ENCODE data around the gene DLD. TPM values are rescaled to one million over a fixed set of nuclear protein-coding genes. Genes with fewer than 3 reads are reported as not detected.
A peak's percentile ranks its signal among the peaks of the same experiment; 100 is the strongest.

Gene DLD
- total RNA-seq, 1 donor from 2014 or later = 89.9 TPM

GRCh38 chr7:107874605-107875446 lies 16.2 kb upstream of the DLD start:
- Mint-ChIP-seq H3K27me3 (ENCODE audit: unreplicated experiment) (peaks cover 3% of the 10 kb centered on the region), H3K4me3 (ENCODE audit: unreplicated experiment) (no peak overlapping the region), H3K27ac (ENCODE audit: unreplicated experiment) (no peak overlapping the region), H3K9me3 (ENCODE audit: unreplicated experiment) (no peaks in the 10 kb centered on the region), H3K36me3 (ENCODE audit: low read depth, unreplicated experiment) (no peaks in the 10 kb centered on the region), H3K4me1 (ENCODE audit: unreplicated experiment) (peaks cover 35% of the 10 kb centered on the region)
- TF ChIP-seq CTCF (IDR thresholded peaks at IDR 0.05; ENCODE audit: unreplicated experiment) = peak; percentile 92
- DNase-seq (ENCODE audit: low spot score) = peak; percentile 54

DNA sequence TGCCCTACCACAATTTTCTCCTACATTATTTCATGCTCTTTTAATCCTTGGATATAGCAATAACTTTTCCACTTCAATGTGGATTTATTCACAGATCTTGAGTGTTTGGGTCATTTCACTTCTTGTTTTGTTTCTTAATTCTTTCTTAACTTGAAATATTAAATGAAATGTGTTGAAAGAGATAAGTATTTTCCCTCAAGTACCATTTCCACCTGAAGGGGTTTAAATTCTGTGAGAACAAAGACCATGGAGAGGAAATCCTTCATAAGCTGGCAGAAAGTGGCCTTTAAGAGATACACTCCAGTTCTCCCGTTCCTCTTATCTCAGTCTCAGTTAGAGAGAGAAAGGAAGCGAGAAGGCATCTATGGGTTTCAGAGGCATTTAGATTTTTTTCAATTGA lies 14.1 kb upstream of the DLD start:
- TF ChIP-seq CTCF (IDR thresholded peaks at IDR 0.05; ENCODE audit: unreplicated experiment) = no peak
- H3K36me3 Mint-ChIP-seq (ENCODE audit: low read depth, unreplicated experiment) = no peaks in the 10 kb centered on the region
- peak overlapping the region; percentile 88 for H3K27ac Mint-ChIP-seq (ENCODE audit: unreplicated experiment)
- no peak for DNase-seq (ENCODE audit: low spot score)
- H3K4me1 Mint-ChIP-seq (ENCODE audit: unreplicated experiment) = peaks cover 35% of the 10 kb centered on the region
- peaks cover 3% of the 10 kb centered on the region for H3K27me3 Mint-ChIP-seq (ENCODE audit: unreplicated experiment)
- no peak overlapping the region for H3K4me3 Mint-ChIP-seq (ENCODE audit: unreplicated experiment)
- H3K9me3 Mint-ChIP-seq (ENCODE audit: unreplicated experiment) = no peaks in the 10 kb centered on the region

DNA sequence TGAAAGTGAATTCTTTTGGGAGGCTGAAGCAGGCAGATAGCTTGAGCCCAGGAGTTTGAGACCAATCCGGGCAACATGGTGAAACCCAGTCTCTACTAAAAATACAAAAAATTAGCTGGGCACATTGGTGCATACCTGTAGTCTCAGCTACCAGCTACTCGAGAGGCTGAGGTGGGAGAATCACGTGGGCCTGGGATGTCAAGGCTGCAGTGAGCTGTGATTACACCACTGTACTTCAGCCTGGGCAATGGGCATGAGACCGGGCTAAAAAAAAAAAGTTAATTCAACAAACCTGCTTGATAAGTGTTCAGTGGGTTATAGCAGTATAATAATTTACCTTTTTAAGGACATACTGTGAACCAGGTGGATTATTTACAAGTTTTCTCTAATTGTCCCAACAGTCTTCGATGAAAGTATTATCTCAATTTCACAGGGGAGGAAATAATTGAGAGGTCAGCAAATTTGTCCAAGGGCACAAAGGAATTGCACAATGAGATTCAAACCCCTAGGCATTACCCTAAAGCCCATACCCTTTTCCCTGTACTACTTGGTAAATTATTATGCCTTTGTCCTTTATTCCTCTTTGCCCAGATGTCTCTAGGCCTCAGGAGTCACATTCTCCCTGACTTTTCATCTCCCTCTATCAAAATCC lies 13.1 kb upstream of the DLD start:
- no peak for TF ChIP-seq CTCF (IDR thresholded peaks at IDR 0.05; ENCODE audit: unreplicated experiment)
- DNase-seq (ENCODE audit: low spot score) = no peak
- no peaks in the 10 kb centered on the region for H3K27me3 Mint-ChIP-seq (ENCODE audit: unreplicated experiment)
- H3K36me3 Mint-ChIP-seq (ENCODE audit: low read depth, unreplicated experiment) = no peaks in the 10 kb centered on the region
- H3K4me1 Mint-ChIP-seq (ENCODE audit: unreplicated experiment) = peaks cover 35% of the 10 kb centered on the region
- H3K4me3 Mint-ChIP-seq (ENCODE audit: unreplicated experiment) = no peak overlapping the region
- H3K27ac Mint-ChIP-seq (ENCODE audit: unreplicated experiment) = peak overlapping the region; percentile 33
- H3K9me3 Mint-ChIP-seq (ENCODE audit: unreplicated experiment) = no peaks in the 10 kb centered on the region

DNA sequence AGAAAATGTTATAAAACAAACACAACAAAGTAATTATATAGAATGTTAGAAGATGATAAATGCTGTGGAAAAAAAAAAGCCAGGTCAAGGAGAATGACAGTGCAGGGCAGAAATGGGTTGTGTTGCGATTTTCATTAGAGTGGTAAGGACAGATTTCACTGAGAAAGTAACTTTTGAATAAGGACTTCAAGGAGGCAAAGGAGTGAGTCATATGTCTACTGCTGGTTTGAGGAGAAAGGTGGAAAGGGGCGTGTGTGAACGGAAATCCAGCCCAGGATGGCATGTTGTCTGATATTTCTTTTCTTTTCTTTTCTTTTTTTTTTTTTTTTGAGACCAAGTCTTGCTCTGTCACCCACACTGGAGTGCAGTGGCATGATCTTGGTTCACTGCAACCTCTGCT lies 12.3 kb upstream of the DLD start:
- no peak for TF ChIP-seq CTCF (IDR thresholded peaks at IDR 0.05; ENCODE audit: unreplicated experiment)
- no peak for DNase-seq (ENCODE audit: low spot score)
- Mint-ChIP-seq H3K27ac (ENCODE audit: unreplicated experiment) (no peak overlapping the region), H3K9me3 (ENCODE audit: unreplicated experiment) (no peaks in the 10 kb centered on the region), H3K36me3 (ENCODE audit: low read depth, unreplicated experiment) (no peaks in the 10 kb centered on the region), H3K4me3 (ENCODE audit: unreplicated experiment) (no peak overlapping the region), H3K4me1 (ENCODE audit: unreplicated experiment) (peaks cover 35% of the 10 kb centered on the region), H3K27me3 (ENCODE audit: unreplicated experiment) (no peaks in the 10 kb centered on the region)
